ENCODE measurements around the gene TAGLN2.
"Not testable (repeated sequence)": the region's sequence is repeated elsewhere in the genome, so short reads cannot be mapped to it uniquely, and the experiment has no call there.

Gene TAGLN2

GRCh38 chr1:159899634-159900033 is 25.7 kb downstream of the TAGLN2 start:
- DNase-seq (ENCODE audit: low read depth), result not testable (repeated sequence)

- no peak for DNase-seq (ENCODE audit: low read depth)
Measured at GRCh38 chr1:159898527-159898926, 26.8 kb downstream of the TAGLN2 start.

DNA sequence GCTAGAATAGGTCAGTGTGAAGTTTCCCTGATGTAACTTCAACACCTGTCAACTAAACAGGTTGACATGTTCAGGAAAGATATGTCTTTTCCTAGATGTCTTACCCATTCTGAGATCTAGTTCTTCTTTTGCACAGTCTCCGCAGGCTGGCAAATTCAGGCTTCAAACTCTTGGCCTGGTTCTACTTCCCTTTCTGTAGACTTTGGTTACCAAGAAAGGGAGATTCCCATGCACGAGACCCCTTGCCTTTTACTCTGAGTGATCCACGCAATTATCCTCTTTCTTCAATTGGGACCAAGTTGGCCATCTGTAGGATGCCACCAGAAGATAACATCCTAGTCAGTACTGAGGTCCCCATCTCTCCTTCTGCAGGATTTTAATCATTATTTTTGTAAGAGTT is 27.3 kb downstream of the TAGLN2 start:
- DNase-seq (ENCODE audit: low read depth), result no peak

- no peak for DNase-seq (ENCODE audit: low read depth)
Measured at GRCh38 chr1:159896546-159896930, 28.8 kb downstream of the TAGLN2 start.

GRCh38 chr1:159895836-159896545 is 29.3 kb downstream of the TAGLN2 start:
- DNase-seq (ENCODE audit: low read depth), result no peak

- DNase-seq (ENCODE audit: low read depth), result no peak
Measured at GRCh38 chr1:159895286-159895685, 30.0 kb downstream of the TAGLN2 start.

DNA sequence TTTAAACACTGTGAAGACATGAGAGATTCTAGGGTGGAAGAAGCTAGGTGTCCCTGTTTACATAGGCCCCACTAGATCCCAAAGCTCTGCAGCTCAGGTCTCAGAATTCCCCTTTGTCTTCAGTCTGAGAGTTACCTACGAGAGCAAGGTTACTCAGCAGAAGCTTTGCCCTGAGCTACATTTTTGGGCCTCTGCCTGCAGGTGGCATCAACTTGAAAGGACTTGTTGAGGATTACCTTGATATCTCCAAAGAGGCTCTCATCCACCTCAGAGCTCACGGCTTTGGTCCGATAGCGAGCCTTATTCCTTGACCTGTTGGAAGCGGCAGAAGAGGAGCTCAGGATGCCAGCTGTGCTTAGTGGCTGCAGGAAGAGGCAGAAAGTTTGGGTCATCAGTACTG is 32.4 kb downstream of the TAGLN2 start:
- DNase-seq (ENCODE audit: low read depth), result no peak

DNA sequence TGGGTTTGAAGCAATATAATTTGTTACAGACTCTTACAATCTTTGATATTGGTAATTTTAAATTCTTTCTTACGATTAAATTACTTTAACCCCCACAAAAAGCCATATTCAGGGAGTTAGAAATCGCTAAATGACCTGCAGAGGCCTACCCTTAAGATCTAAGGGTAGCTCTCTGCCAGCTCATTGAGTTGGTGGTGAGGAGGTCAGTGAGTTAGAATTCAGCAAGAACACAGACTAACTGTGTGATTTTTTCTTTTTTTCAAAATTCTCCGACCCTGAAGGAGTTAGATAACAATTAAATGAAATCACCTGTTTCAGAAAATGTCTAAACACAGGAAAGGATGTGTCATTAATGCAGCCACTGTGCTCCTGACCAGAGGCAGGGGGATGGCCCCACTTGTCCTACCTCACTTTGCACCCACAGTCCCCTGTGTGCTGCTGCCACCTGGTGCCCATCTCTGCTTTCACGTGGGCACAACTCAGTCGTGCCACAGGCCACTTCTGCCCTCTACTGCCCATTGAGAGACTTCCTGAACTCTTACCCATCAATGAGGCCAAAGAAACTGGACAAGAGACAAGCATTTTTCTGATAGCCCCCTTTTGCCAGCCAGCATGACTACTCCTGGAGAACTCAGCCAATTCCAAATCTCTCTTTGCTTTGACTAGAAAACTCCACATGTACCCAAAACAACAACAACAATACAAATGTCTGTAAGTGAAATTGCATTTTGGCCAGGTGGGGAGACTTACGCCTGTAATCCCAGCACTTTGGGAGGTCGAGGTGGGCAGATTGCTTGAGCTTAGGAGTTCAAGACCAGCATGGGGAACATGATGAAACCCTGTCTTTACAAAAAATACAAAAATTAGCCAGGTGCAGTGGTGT is 33.8 kb downstream of the TAGLN2 start:
- DNase-seq (ENCODE audit: low read depth), result peak; percentile 51

GRCh38 chr1:159890390-159890789 is 34.9 kb downstream of the TAGLN2 start:
- DNase-seq (ENCODE audit: low read depth), result no peak

DNA sequence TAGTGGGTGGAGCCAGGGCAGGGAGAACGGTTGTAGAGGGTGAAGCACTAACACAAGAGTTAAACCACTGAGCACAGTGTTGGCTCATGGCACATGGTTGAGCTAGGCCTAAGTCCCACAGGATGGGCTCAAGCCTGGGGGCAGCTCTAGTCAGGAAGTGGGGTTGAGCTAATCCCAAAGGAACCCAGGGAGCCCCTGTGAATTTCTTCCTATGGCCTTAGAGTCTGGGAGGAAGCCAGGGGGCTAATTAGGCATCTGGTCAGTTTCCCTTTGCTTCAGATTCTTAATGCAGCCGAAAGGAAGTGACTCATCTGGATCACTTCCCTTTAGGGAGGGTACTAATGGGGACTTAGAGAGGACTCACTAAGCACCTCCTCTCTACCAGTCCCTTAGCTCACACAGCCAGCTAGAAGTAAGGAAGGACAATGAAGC is 35.5 kb downstream of the TAGLN2 start:
- DNase-seq (ENCODE audit: low read depth), result no peak

GRCh38 chr1:159889202-159889601 is 36.1 kb downstream of the TAGLN2 start:
- DNase-seq (ENCODE audit: low read depth), result no peak

- no peak for DNase-seq (ENCODE audit: low read depth)
Measured at GRCh38 chr1:159884296-159884695, 41.0 kb downstream of the TAGLN2 start.

DNA sequence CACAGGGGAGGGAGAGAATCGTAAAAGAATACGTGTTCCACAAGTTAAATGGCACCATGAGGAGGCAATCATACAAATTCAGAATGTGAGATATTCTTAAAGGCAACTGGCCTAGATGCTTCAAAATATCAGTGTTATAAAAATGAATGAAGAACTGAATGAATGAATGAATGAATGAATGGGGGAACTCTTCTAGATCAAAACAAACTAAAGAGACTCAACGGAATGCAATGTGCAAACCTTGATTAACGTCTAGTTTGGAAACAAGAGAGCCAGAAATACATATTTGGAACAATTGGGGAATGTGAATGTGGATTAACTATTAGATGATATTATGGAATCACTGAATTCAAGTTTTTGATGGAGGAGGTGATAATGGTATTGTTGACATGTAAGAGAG is 42.2 kb downstream of the TAGLN2 start:
- DNase-seq (ENCODE audit: low read depth), result no peak

DNA sequence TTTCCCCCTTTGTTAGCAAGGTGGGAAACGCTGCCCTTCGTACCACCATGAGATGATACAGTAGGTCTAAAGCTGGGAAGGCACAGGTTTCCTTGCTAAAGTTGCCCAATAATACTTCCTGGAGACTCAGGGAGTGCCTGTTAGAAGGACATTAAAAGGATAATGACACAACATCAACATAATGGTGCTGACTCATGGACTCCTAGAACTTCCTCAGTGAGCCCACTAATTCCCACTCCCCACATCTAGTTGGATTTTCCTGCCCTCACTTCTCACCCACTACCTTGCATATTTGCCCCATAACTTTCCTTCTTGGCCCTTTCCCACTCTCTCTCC is 42.8 kb downstream of the TAGLN2 start:
- DNase-seq (ENCODE audit: low read depth), result no peak

DNA sequence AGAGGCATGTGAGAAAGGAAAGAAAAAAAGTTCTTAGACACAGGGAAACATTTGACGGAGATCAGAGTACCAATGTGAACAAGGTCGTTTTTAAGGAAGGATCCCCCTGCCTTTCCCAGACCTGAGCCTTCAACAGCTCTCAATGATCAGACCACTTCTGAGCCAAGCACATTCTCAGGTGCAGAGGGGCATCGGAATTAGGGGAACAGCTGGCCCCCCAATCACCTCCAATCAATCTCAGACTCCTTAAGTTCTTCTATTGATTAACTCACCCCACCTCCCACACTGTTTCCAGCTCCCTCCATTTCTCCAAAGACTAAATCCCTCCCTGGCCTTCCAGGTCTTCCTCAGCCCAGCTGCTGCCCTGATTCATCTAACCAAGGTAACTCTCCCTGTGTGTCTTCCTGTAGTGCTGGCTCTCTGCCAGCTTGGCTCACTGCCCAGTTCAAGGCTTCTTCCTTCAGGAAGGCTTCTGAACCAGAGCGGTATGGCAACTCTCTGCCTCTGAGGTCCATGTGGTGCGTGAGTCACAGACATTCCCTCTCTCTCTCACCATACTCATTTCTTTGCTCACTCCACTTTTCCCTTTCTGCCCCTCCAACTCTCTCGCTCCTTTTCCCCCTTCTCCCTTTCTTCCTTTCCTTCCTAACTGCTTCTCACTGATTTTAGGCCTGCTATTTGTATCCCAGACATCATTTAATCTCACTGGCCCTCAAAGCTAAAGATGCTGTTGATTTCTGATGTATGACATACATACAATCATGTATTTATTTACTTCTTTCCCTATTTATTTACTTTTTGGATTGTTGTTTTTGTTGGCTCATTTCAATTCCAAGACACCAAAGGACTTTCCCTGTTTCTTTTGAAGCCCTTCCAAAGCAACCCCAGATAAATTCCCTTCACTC is 43.4 kb downstream of the TAGLN2 start:
- no peak for DNase-seq (ENCODE audit: low read depth)

DNA sequence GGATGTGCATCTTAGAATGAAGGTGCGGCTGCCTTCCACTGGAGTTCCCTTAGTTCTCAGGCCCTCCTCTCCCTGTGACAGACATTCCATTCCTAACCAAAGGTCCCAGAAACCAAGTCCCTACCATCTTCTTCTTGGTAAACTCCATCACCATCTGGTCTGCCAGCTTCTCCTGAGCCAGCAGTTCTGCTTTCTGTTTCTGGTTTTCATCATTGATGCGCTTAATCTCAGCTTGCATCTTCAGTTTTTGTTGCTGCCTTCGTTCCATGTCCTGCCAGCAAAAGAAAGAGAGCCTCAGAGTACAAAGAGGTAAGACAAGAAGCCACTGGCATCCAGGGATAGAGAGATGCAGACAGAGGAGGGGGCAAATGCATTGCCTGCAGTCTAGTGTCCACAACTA is 44.9 kb downstream of the TAGLN2 start:
- no peak for DNase-seq (ENCODE audit: low read depth)

DNA sequence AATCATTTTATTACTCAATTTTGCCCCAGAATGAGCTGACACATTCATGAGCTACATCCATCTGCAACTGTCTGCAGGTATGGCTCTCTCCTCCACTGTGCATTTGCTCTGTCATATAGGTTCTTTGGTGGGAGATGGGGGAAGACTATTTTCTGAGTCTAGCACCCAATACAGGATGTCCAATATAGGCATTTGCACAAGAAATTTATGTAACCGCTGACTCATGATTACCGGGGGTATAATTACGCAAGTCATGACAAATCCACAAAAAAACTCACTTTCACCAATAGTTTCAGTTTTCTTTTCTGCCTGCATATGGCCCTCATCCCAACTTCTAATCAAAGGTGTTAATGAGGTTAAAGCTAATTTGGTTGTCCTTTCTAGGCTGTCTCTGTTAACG is 45.3 kb downstream of the TAGLN2 start:
- no peak for DNase-seq (ENCODE audit: low read depth)

GRCh38 chr1:159879136-159879535 is 46.2 kb downstream of the TAGLN2 start:
- no peak for DNase-seq (ENCODE audit: low read depth)

DNA sequence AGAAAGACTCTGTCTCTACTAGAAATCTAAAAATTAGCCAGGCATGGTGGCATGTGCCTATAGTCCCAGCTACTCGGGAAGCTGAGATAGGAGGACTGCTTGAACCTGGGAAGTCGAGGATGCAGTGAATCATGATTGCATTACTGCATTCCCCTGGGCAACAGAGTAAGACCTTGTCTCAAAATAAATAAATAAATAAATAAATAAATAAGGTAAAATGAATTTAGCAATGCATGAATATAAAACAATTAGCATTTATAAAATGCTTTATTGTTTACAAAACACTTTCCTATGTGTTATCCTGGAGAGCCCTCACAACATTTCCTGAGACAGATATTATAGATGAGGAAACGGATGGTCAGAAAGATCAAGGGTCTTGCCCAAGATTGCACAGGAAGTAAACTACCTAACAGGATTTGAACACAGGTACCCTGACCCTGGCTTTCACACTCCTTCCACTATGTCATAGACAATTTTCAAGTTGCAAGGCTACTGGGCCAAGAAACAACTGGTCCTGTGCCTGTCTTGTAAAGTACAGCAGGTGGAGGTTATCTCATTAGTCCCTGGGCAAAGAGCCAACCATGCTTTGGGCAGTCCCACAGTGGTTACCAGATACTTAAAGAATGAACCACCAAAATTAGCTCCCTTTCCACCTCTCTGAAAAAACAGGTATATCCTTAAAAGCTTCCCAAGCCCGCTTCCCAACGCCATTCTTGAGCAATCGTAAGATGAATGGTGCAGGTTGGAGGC is 47.4 kb downstream of the TAGLN2 start:
- no peak for DNase-seq (ENCODE audit: low read depth)

GRCh38 chr1:159873530-159874143 is 51.7 kb downstream of the TAGLN2 start:
- no peak for DNase-seq (ENCODE audit: low read depth)

- DNase-seq (ENCODE audit: low read depth), result no peak
Measured at GRCh38 chr1:159872891-159873290, 52.4 kb downstream of the TAGLN2 start.
